GM18873 (cell line): ENCODE measurements around the gene IL36G.

Source experiments
- ATAC-seq: cut with Tn5 transposase; IDR thresholded peaks from one replicate; pipeline ENCODE4 v1.9.1; 2021; ENCODE audit warnings: mild to moderate bottlenecking, moderate library complexity, moderate number of reproducible peaks; ENCODE audit not compliant: unreplicated experiment, low FRiP score

IL36G gene

DNA sequence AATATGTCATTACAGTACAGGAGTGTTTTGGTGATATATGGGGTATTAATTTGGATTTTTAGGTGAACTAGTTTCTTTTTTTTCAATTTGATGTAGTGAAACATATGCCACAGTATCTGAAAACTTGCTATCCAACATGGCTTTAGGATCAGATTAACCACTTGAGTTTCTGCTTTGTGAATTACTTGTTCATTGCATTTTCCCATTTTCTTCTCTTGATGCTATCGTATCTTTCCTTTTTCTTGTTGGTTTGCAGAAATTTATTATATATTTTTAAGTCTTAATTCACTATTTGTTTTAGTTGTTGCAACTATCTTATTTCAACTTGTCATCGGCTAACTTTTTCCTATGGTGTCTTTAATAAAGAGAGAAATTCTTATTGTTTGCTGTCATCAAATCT lies 36.3 kb downstream of the IL36G start:
- no peak for ATAC-seq

DNA sequence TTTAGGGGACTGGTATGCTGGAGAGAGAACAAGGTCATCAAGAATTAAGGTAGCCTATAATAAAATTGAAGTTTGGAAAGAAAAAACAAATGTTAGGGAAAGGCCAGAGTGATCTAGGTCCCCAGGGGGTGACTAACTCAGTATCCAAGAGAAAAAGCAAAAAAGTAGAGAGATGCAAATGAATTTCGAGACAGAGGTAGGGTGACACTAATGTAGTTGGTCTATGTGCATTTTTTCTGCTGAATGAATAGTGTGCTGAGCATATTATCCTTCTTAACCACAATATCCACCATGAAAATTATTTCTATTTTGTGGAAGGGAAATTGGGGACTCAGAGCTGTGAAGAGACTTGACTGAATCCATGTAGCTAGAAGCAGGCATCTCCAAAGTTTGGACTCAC lies 37.2 kb downstream of the IL36G start:
- no peak for ATAC-seq

DNA sequence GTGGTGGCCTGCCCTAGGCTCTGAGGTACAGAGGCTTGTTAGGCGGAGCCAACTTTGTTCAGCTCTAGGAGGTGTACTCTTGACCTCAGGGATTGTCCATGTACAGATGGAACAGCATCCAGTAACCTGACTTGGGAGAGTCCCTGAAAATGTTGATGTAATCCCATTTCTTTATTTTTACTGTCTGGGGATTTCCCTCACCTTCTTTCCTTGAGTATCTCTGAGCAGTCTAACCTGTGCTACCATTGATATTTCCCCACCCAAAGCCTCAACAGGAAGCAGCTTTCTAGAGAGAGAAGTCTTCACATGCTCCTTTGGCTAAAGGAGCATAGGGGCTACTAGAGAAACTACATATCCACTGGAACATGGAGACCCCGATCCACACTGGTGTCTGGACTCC lies 37.8 kb downstream of the IL36G start:
- no peak for ATAC-seq

DNA sequence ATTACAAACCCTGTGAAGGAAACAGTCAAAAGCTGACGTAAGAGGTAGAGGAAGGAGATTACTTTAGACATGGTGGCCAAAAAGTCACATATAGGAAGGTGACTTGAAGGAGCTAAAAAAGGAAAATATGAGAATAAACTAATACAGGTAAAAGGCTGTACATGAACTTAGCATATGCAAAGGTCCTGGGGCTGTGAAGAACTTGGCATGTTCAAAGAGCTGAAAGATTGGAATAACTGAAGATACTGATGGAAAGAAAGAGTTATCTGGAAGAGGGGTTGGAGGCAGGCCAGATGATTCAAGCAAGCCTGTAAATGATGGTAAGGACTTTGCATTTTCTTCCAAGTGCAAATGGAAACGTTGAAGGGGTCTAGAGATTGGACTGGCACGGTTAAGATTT lies 40.7 kb downstream of the IL36G start:
- no peak for ATAC-seq

DNA sequence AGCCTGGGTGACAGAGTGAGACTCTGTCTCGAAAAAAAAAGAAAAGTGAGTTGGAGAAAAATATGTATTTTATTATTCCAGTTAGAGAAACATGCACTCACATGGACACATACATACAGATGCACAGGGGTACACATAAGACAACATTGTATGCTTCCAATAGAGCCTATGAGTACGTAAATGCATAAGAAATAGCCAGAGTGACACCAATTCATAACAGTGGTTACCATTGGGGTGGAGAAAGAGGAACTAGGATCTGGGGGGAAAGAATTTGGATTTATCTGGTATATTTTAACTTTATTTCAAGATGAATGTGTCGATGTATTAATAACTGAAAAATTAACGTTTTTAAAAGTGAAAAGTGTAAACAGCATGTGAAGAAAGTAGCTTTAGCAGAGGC lies 43.5 kb downstream of the IL36G start:
- no peak for ATAC-seq

DNA sequence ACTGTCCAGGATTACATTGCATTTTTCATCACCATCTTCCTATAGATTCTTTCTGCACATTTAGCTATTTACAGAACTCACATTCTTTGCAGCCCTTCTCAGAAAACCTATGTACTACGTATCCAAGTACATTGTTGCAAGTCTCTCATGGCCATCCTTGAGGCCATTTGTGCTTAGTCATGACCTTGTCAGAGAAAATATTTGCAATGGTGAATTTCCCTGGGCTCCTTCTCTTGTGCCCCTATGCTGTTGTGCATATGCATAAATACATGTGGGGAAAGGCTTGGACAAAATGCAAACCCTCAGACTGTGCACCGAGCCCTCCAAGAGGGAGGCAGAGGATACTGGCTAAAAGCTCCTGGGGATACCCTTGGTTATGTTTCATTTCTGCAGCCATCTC lies 47.0 kb downstream of the IL36G start:
- ATAC-seq, result no peak

DNA sequence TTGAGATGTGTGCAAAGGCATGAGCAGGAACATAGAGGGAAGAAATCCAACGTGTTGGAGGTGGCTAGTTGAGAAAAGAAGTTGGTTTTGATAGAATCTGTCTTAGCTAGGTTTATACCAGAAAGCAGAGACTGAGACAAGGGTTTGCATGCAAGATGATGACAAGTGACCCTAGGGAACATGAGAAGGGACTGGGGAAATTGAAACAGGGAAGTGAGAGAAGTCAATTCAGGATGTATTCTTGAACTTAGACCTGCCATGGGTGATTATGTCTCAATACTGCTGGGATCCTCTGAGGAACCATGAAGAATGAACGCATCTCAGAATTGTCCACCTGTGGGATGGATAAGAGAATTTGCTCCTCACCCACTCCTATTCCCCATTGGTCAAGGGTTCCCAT lies 47.9 kb downstream of the IL36G start:
- no peak for ATAC-seq

DNA sequence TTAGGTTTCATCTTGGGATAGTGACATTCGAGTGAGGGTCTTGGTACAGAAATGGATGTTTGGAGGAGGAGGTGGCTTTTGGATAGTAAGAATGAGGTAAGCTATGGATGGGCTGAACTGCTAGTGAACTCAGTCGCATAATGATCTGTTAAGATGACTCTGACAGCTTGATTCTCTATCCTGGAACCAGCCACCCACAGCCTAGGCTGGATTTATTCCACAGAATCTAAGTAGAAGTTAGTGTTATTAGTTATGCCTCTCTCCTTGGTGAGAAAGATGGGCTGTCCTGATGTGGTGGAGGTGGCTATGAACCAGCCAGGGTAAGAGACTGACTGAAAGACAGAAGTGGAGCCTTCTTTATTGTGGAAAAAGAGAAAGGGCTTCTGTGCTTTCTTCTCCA lies 49.9 kb downstream of the IL36G start:
- no peak for ATAC-seq

DNA sequence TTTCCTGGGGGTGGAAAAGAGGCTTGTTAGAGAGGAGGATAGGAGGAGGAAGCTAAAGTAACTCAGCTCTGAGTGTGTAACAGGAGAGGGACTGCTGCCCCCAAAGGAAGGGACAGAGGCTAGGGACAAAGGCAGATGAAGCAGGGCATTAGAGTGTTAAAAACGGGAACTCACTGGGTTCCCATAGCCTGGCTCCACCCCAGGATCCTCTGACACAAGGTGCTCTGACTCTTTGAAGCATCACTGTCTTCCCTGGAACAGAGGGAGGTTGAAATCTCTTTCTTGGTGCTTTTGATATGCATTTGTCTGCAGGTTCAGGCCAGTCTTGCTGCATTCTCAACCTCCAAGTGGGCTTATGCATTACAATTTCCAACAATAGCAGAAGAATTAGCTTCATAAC lies 50.3 kb downstream of the IL36G start:
- ATAC-seq, result no peak

DNA sequence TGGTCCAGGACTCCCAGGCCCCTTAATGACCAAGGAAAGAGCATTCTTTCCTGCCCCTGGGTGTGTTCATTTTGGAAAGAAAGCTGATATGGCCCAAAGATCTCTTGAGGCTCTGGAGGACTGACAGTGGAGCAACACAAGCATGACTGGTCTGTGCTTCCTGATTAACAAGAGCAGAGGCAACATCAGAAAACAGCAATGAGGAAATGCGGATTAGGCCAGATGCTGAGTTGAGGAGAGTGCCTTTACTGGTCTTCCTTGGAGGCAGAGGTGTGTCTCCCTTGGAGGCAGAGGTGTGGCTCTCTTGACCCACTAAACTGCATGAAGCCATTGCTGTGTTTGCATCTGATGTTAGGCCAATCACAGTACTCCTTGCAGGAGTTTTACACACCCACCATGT lies 54.9 kb downstream of the IL36G start:
- no peak for ATAC-seq

DNA sequence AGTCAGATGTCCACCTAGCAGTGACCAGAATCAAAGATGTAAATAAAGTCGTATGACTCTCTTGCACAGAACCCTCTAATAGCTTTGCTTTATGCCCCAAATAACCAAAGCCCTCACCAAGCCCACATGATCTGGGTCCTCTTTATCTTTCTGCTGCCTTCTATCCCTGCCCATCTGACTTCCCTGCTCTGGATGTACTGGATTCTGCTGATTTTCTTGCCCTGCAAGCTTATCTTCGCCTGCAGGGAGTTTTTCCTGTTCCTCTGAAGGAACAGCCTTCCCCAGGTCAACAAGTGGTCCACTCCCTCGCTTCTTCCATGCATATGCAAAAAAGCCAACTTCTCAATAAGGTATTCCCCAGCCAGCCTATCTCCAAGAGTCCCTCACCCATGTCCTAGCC lies 56.2 kb downstream of the IL36G start:
- ATAC-seq, result no peak
